H1 (cell line): Measurements from ENCODE around the gene KHSRP. TPM values are rescaled to one million over a fixed set of nuclear protein-coding genes. Genes with fewer than 3 reads are reported as not detected.

Experiments used
- CTCF ChIA-PET: fragments of 300-600 bp; sonication (Branson Sonifier 250); formaldehyde crosslinking; loops from one replicate; lab custom pipeline; 2021; ENCODE audit not compliant: partially characterized antibody; lab: Charles Lee
- POLR2A ChIA-PET: fragments of 300-600 bp; sonication (Branson Sonifier 250); formaldehyde crosslinking; loops from one replicate; lab custom pipeline; 2021; ENCODE audit warnings: inconsistent platforms; ENCODE audit not compliant: partially characterized antibody; lab: Charles Lee
- DNase-seq, 2 experiments: peaks; one replicate each; pipeline versions ENCODE4 v3.0.0 to v3.0.0-alpha.2; 2010 to 2022; ENCODE audit warnings: low spot score in 2 of 2, low read depth in 1 of 2, mixed read lengths in 1 of 2
- FAIRE-seq: peaks from 2 replicates; lab custom pipeline; 2011; peaks lifted over from hg19 to GRCh38; lab: Jason Lieb, UNC
- H2AFZ ChIP-seq: 2 replicates; pipeline ENCODE4 v1.8.1; 2012; ENCODE audit warnings: low read length, inconsistent platforms
- H2AK5ac ChIP-seq: 2 replicates; pipeline ENCODE4 v1.6.1; 2013; ENCODE audit warnings: low read depth, low read length
- H2BK120ac ChIP-seq: replicated peaks from 2 replicates; pipeline ENCODE3; 2013; ENCODE audit warnings: low read depth, low read length, inconsistent platforms
- H2BK12ac ChIP-seq: 2 replicates; pipeline ENCODE4 v1.6.1; 2013; ENCODE audit warnings: low read depth, low read length
- H2BK15ac ChIP-seq: 2 replicates; pipeline ENCODE4 v1.6.1; 2013; ENCODE audit warnings: low read length
- H2BK20ac ChIP-seq: 2 replicates; pipeline ENCODE4 v1.6.1; 2013; ENCODE audit warnings: low read length
- H2BK5ac ChIP-seq: 2 replicates; pipeline ENCODE4 v1.6.1; 2013; ENCODE audit warnings: low read depth, low read length
- H3K14ac ChIP-seq: 2 replicates; pipeline ENCODE4 v1.6.1; 2013; ENCODE audit warnings: inconsistent platforms; ENCODE audit not compliant: insufficient read length
- H3K18ac ChIP-seq: 2 replicates; pipeline ENCODE4 v1.6.1; 2013; ENCODE audit warnings: low read length; ENCODE audit errors: extremely low read depth
- H3K23ac ChIP-seq: 2 replicates; pipeline ENCODE4 v1.6.1; 2013; ENCODE audit warnings: inconsistent platforms; ENCODE audit not compliant: insufficient read length
- H3K23me2 ChIP-seq: 2 replicates; pipeline ENCODE4 v1.6.1; 2013; ENCODE audit warnings: low read depth, low read length
- H3K27ac ChIP-seq: 2 replicates; pipeline ENCODE4 v1.6.1; 2011; ENCODE audit warnings: low read depth, low read length, inconsistent platforms
- H3K27me3 ChIP-seq, 4 experiments: replicated peaks in 1 of 4; 1 replicate in 1 of 4; 2 replicates in 3 of 4; pipeline versions ENCODE4 v1.6.1 to v1.8.1; 2011 to 2013; ENCODE audit warnings: low read length in 3 of 4, mild to moderate bottlenecking in 3 of 4, inconsistent platforms in 2 of 4, mixed read lengths in 2 of 4, moderate library complexity in 1 of 4; ENCODE audit not compliant: control insufficient read depth in 3 of 4, insufficient read depth in 3 of 4; ENCODE audit errors: extremely low read depth in 1 of 4
- H3K36me3 ChIP-seq, 4 experiments: 2 replicates each; pipeline versions ENCODE4 v1.6.1 to v1.8.1; 2011 to 2013; ENCODE audit warnings: mild to moderate bottlenecking in 4 of 4, low read length in 3 of 4, moderate library complexity in 2 of 4, control low read depth in 1 of 4, inconsistent platforms in 1 of 4; ENCODE audit not compliant: insufficient read depth in 4 of 4, control insufficient read depth in 2 of 4
- H3K4ac ChIP-seq: replicated peaks from 2 replicates; pipeline ENCODE3; 2013; ENCODE audit warnings: low read length, low read depth, mixed read lengths, inconsistent platforms; ENCODE audit not compliant: insufficient read length
- H3K4me1 ChIP-seq, 4 experiments: replicated peaks in 1 of 4; 1 replicate in 1 of 4; 2 replicates in 3 of 4; pipeline versions ENCODE4 v1.6.1 to v1.8.1; 2011 to 2013; ENCODE audit warnings: low read length in 3 of 4, inconsistent platforms in 2 of 4, mixed read lengths in 1 of 4; ENCODE audit not compliant: insufficient read depth in 4 of 4, control insufficient read depth in 3 of 4
- H3K4me2 ChIP-seq, 2 experiments: 2 replicates each; pipeline versions ENCODE4 v1.6.1 to v1.8.1; 2011 to 2013; ENCODE audit warnings: low read depth in 2 of 2, low read length in 2 of 2, control low read depth in 1 of 2, inconsistent platforms in 1 of 2, mild to moderate bottlenecking in 1 of 2; ENCODE audit not compliant: insufficient read depth in 1 of 2
- H3K4me3 ChIP-seq, 4 experiments: fragments of 200-600, 300-600 bp in 1 of 4; sonication (generic), shearing (Covaris generic), sonication (Bioruptor Twin) in 1 of 4; 2 replicates each; pipeline versions ENCODE4 v1.5.1 to v1.8.1; 2011 to 2016; ENCODE audit warnings: low read length in 4 of 4, low read depth in 3 of 4, control low read depth in 2 of 4, inconsistent platforms in 2 of 4, mild to moderate bottlenecking in 2 of 4, mixed read lengths in 1 of 4, moderate library complexity in 1 of 4; ENCODE audit not compliant: insufficient read depth in 2 of 4; ENCODE audit errors: extremely low read depth in 1 of 4
- H3K56ac ChIP-seq: replicated peaks from 2 replicates; pipeline ENCODE3; 2013; ENCODE audit warnings: low read depth, mild to moderate bottlenecking, mixed read lengths, low read length, inconsistent platforms; ENCODE audit not compliant: insufficient read length
- H3K79me1 ChIP-seq: 2 replicates; pipeline ENCODE4 v1.6.1; 2013; ENCODE audit warnings: low read depth, low read length, control low read depth
- H3K79me2 ChIP-seq, 2 experiments: 2 replicates each; pipeline versions ENCODE4 v1.6.1 to v1.8.1; 2012 to 2013; ENCODE audit warnings: low read length in 2 of 2, mild to moderate bottlenecking in 2 of 2, inconsistent platforms in 1 of 2; ENCODE audit not compliant: insufficient read depth in 2 of 2, control insufficient read depth in 1 of 2
- H3K9ac ChIP-seq, 4 experiments: replicated peaks in 1 of 4; 1 replicate in 1 of 4; 2 replicates in 3 of 4; pipeline versions ENCODE4 v1.6.1 to v1.8.1; 2011 to 2013; ENCODE audit warnings: low read depth in 3 of 4, low read length in 3 of 4, control low read depth in 2 of 4, mild to moderate bottlenecking in 2 of 4, moderate library complexity in 2 of 4, inconsistent platforms in 1 of 4; ENCODE audit errors: extremely low read depth in 1 of 4
- H3K9me3 ChIP-seq, 2 experiments: 2 replicates each; pipeline versions ENCODE4 v1.6.1 to v1.8.1; 2012 to 2013; ENCODE audit warnings: mild to moderate bottlenecking in 2 of 2, moderate library complexity in 2 of 2, control low read depth in 1 of 2, inconsistent platforms in 1 of 2, low read depth in 1 of 2, low read length in 1 of 2, mixed read lengths in 1 of 2; ENCODE audit not compliant: insufficient read depth in 2 of 2
- H4K20me1 ChIP-seq, 2 experiments: replicated peaks in 1 of 2; 2 replicates each; pipeline versions ENCODE3 to v1.8.1; 2011 to 2013; ENCODE audit warnings: inconsistent platforms in 2 of 2, low read length in 2 of 2, mild to moderate bottlenecking in 1 of 2; ENCODE audit not compliant: insufficient read depth in 2 of 2, control insufficient read depth in 1 of 2
- H4K5ac ChIP-seq: 2 replicates; pipeline ENCODE4 v1.6.1; 2013; ENCODE audit warnings: low read length, low read depth, mixed read lengths, inconsistent platforms; ENCODE audit not compliant: insufficient read length
- H4K8ac ChIP-seq: 2 replicates; pipeline ENCODE4 v1.8.0; 2013; ENCODE audit warnings: mild to moderate bottlenecking, moderate library complexity, low read length, inconsistent platforms; ENCODE audit not compliant: insufficient read depth; ENCODE audit errors: extremely low read depth
- H4K91ac ChIP-seq: replicated peaks from 2 replicates; pipeline ENCODE3; 2013; ENCODE audit warnings: low read length, mixed read lengths, inconsistent platforms; ENCODE audit not compliant: insufficient read length
- ATF3 ChIP-seq: IDR thresholded peaks from 2 replicates; pipeline ENCODE4 v1.6.1; 2011; ENCODE audit warnings: low read depth, mild to moderate bottlenecking, low read length; ENCODE audit not compliant: insufficient read depth
- CHD2 ChIP-seq: IDR thresholded peaks from 2 replicates; pipeline ENCODE4 v1.6.1; 2012; ENCODE audit warnings: low read length, improper control_type of control experiment
- MAFK ChIP-seq: IDR thresholded peaks from 2 replicates; pipeline ENCODE4 v1.6.1; 2012; ENCODE audit warnings: low read depth, mild to moderate bottlenecking, improper control_type of control experiment, low read length
- MAX ChIP-seq: IDR thresholded peaks from 2 replicates; pipeline ENCODE4 v1.6.1; 2012; ENCODE audit warnings: inconsistent platforms
- RAD21 ChIP-seq, 2 experiments: IDR thresholded peaks in 1 of 2; conservative IDR thresholded peaks in 1 of 2; 2 replicates each; pipeline ENCODE4 v1.6.1; 2011; ENCODE audit warnings: low read depth in 2 of 2, low read length in 2 of 2, improper control_type of control experiment in 1 of 2, inconsistent platforms in 1 of 2, mild to moderate bottlenecking in 1 of 2, moderate library complexity in 1 of 2
- SIX5 ChIP-seq: IDR thresholded peaks from 2 replicates; pipeline ENCODE4 v1.6.1; 2011; ENCODE audit warnings: mild to moderate bottlenecking, low read depth, low read length
- whole genome bisulfite sequencing, 2 experiments: shearing (Covaris generic) in 1 of 2; methylation state at CpG; one replicate each; pipeline versions ENCODE4 v1.1.6 to v1.1.7; 2013 to 2015; ENCODE audit warnings: low lambda C conversion rate in 2 of 2, mixed read lengths in 2 of 2, inconsistent platforms in 1 of 2, low coverage in 1 of 2, missing lambda C conversion rate in 1 of 2; ENCODE audit not compliant: insufficient replicate concordance in 2 of 2, insufficient coverage in 1 of 2, insufficient read length in 1 of 2; ENCODE audit errors: extremely low coverage in 1 of 2, missing lambda C conversion rate in 1 of 2; 5-methylcytosine and 5-hydroxymethylcytosine counted together
- polyA plus RNA-seq, 7 experiments: library from polyadenylated mRNA; depleted of rRNA in 3 of 7; stranded (reverse) in 5 of 7; unstranded in 2 of 7; fragments of >200 nt in 5 of 7; fragments of 200-250 nt in 2 of 7; gene quantifications; 1 replicate in 5 of 7; 2 replicates in 1 of 7; 4 replicates in 1 of 7; pipeline versions ENCODE4 v1.2.1 to v1.2.3, GENCODE V29; 2011 to 2013; ENCODE audit warnings: missing spikeins in 2 of 7, mixed read lengths in 2 of 7
- total RNA-seq: library from RNA; stranded (reverse); fragmentation: NEBNext Ultra II Directional; extraction: Animal tissue kit (Norgen Biotek cat#: 25700); gene quantifications from 2 replicates; pipeline ENCODE4 v1.2.1, GENCODE V29; 2021

The KHSRP gene
- total and polyA plus RNA-seq, 2 of the 8 experiments (the other 6 are each of a cell fraction or from before 2014, with no cell fraction given) = 143 to 573 TPM

GRCh38 chr19:6378486-6378885 is 46.1 kb downstream of the KHSRP start:
- ChIA-PET POLR2A (interaction anchor here (0.6 to 9.9 kb wide), 5 partner anchors 12 to 156 kb away, joined by 3 to 81 read pairs (median 3); partner anchors contain the start of gene GTF2F1), CTCF (interaction anchor here (0.7 to 1.9 kb wide), 5 partner anchors 9 to 252 kb away, joined by 3 to 6 read pairs (median 3); no protein-coding TSS in a partner anchor)
- no peak overlapping the region for H3K14ac ChIP-seq
- H2AFZ ChIP-seq = no peak overlapping the region
- H3K9ac ChIP-seq = no peak overlapping the region
- H3K27me3 ChIP-seq = no peaks in the 10 kb centered on the region
- no peaks in the 10 kb centered on the region for H3K79me1 ChIP-seq
- H3K18ac ChIP-seq = no peak overlapping the region
- no peak overlapping the region for H2BK15ac ChIP-seq
- no peak overlapping the region for H4K8ac ChIP-seq
- H4K91ac ChIP-seq = no peak overlapping the region
- DNase-seq (no peak), FAIRE-seq (no peak)
- no peaks in the 10 kb centered on the region for H3K79me2 ChIP-seq
- H3K4ac ChIP-seq = no peak overlapping the region
- H3K4me3 ChIP-seq = no peak overlapping the region
- no peak overlapping the region for H4K5ac ChIP-seq
- peaks cover 5 to 11% of the 10 kb centered on the region in 2 experiments; a peak in 2 of 4 replicates for H3K9me3 ChIP-seq
- H4K20me1 ChIP-seq = peaks cover 2 to 8% of the 10 kb centered on the region in 2 experiments
- no peak overlapping the region for H3K56ac ChIP-seq
- no peak overlapping the region for H2BK5ac ChIP-seq
- H3K23ac ChIP-seq = no peak overlapping the region
- no peak overlapping the region for H2BK120ac ChIP-seq
- no peak overlapping the region for H2AK5ac ChIP-seq
- no peak overlapping the region for H3K4me2 ChIP-seq
- peaks cover 2% of the 10 kb centered on the region; the same call in 1 of the 2 replicates for H3K23me2 ChIP-seq
- H3K4me1 ChIP-seq = peaks cover 0 to 11% (median 7%) of the 10 kb centered on the region in 4 experiments; a peak in 5 of 7 replicates
- H2BK12ac ChIP-seq = no peak overlapping the region
- no peak overlapping the region for H2BK20ac ChIP-seq
- TF ChIP-seq MAX = no peak
- no peak for TF ChIP-seq MAFK
- no peak for TF ChIP-seq ATF3
- TF ChIP-seq SIX5 = no peak
- no peak for TF ChIP-seq CHD2
- no peak for TF ChIP-seq RAD21 (IDR thresholded peaks at IDR 0.05 in 1 of 2, conservative IDR thresholded peaks at IDR 0.05 in 1 of 2; ENCODE audit: low read depth in 2 of 2, low read length in 2 of 2)
- H3K27ac ChIP-seq = no peak overlapping the region
- 91% methylated on average over 9 of the region's 9 CpGs; no CpG with 5 or more reads in 1 of the 2 experiments for WGBS, 2 experiments
- H3K36me3 ChIP-seq = peaks cover 20 to 48% (median 35%) of the 10 kb centered on the region in 4 experiments
